Epithelial cell of esophagus (primary cell): ENCODE results near the gene CCT2.

Experiments used
- DNase-seq: peaks from one replicate; pipeline ENCODE4 v3.0.0; 2010; ENCODE audit warnings: low read depth
- H3K4me3 ChIP-seq: 2 replicates; pipeline ENCODE4 v1.5.1; 2011; ENCODE audit warnings: mild to moderate bottlenecking, low read length, control low read depth
- CTCF ChIP-seq: IDR thresholded peaks from 2 replicates; pipeline ENCODE4 v1.5.1; 2011; ENCODE audit warnings: low read depth, mild to moderate bottlenecking, low read length, control low read depth, inconsistent platforms; ENCODE audit not compliant: insufficient read depth; ENCODE audit errors: missing control alignments

Gene CCT2

GRCh38 chr12:69648476-69648875 is 63.2 kb downstream of the CCT2 start:
- H3K4me3 ChIP-seq = no peak overlapping the region
- no peak for TF ChIP-seq CTCF
- peak; percentile 97 for DNase-seq

GRCh38 chr12:69649529-69649928 is 64.3 kb downstream of the CCT2 start:
- DNase-seq = no peak
- H3K4me3 ChIP-seq = no peak overlapping the region
- no peak for TF ChIP-seq CTCF
